Measurements from ENCODE around the gene ADAMTS12.

ADAMTS12 gene

GRCh38 chr5:33937017-33937706 lies 45.4 kb upstream of the ADAMTS12 start:
- no peak overlapping the region for H3K4me3 ChIP-seq (ENCODE audit: low read depth, low read length)
- TF ChIP-seq CTCF (IDR thresholded peaks at IDR 0.05; ENCODE audit: low read depth, low read length) = no peak

GRCh38 chr5:33936381-33937016 lies 44.7 kb upstream of the ADAMTS12 start, which contains the start of gene RXFP3:
Gene RXFP3, plus strand, starts transcription at chr5:33936386. Its CDS starts 355 bp downstream, at chr5:33936741.
- peak within 1 kb of the TSS; percentile 49 for H3K4me3 ChIP-seq (ENCODE audit: low read depth, low read length)
- no peak for TF ChIP-seq CTCF (IDR thresholded peaks at IDR 0.05; ENCODE audit: low read depth, low read length)

- H3K4me3 ChIP-seq (ENCODE audit: low read depth, low read length) = peak overlapping the region; percentile 49
- peak; percentile 7; the same call in 1 of the 2 replicates for TF ChIP-seq CTCF (IDR thresholded peaks at IDR 0.05; ENCODE audit: low read depth, low read length)
Measured at GRCh38 chr5:33936004-33936380, 44.2 kb upstream of the ADAMTS12 start.

GRCh38 chr5:33934176-33934575 lies 42.4 kb upstream of the ADAMTS12 start:
- no peak for TF ChIP-seq CTCF (IDR thresholded peaks at IDR 0.05; ENCODE audit: low read depth, low read length)
- no peak overlapping the region for H3K4me3 ChIP-seq (ENCODE audit: low read depth, low read length)

GRCh38 chr5:33933723-33934169 lies 42.0 kb upstream of the ADAMTS12 start:
- no peak overlapping the region for H3K4me3 ChIP-seq (ENCODE audit: low read depth, low read length)
- no peak for TF ChIP-seq CTCF (IDR thresholded peaks at IDR 0.05; ENCODE audit: low read depth, low read length)

GRCh38 chr5:33931136-33931535 lies 39.3 kb upstream of the ADAMTS12 start:
- no peak overlapping the region for H3K4me3 ChIP-seq (ENCODE audit: low read depth, low read length)
- no peak for TF ChIP-seq CTCF (IDR thresholded peaks at IDR 0.05; ENCODE audit: low read depth, low read length)
